K562 (cell line): ENCODE measurements around the gene MASP1. TPM values are rescaled to one million over a fixed set of nuclear protein-coding genes. Genes with fewer than 3 reads are reported as not detected.

Source experiments
- ATAC-seq: fragments of 200-7000 bp; cut with Tn5 transposase; 3 replicates; pipeline ENCODE4 v1.9.1; 2020; ENCODE audit warnings: moderate library complexity
- BruUV-seq: library from RNA; stranded (reverse); fragments of 400-500 nt; replicated peaks from 2 replicates; lab custom pipeline; 2021; lab: Mats Ljungman, UMichigan
- CTCF ChIA-PET: fragments of 300-600 bp; formaldehyde crosslinking; extraction: SDS; loops from one replicate; lab custom pipeline; 2021; ENCODE audit warnings: low intra/inter-chr PET ratio; lab: Yijun Ruan, JAX
- POLR2A ChIA-PET: fragments of 300-600, 350-650 bp; sonication (Branson Sonifier 250); formaldehyde crosslinking; extraction: SDS; loops from one replicate; lab custom pipeline; 2021; ENCODE audit warnings: antibody characterized with exemption, inconsistent platforms; lab: Yijun Ruan, JAX
- DNase-seq, 4 experiments: peaks; one replicate each; pipeline versions ENCODE4 v3.0.0 to v3.0.0-alpha.2; 2011 to 2018; ENCODE audit warnings: low spot score in 3 of 4, mixed read lengths in 3 of 4; ENCODE audit errors: extremely low read depth in 1 of 4
- FAIRE-seq: peaks from 2 replicates; lab custom pipeline; 2011; peaks lifted over from hg19 to GRCh38; lab: Jason Lieb, UNC
- H2AFZ ChIP-seq: 2 replicates; pipeline ENCODE4 v1.6.0; 2011; ENCODE audit warnings: low read depth, low read length, control low read depth, inconsistent platforms
- H3K27ac ChIP-seq: fragments of 200-600 bp; 3 replicates; pipeline ENCODE4 v1.8.0; 2011; ENCODE audit warnings: low read depth, mild to moderate bottlenecking, control low read depth, inconsistent platforms, low read length, moderate library complexity, mixed read lengths; ENCODE audit errors: extremely low read depth
- H3K27me3 ChIP-seq, 2 experiments: fragments of 300-600 bp in 1 of 2; 2 replicates in 1 of 2; 3 replicates in 1 of 2; pipeline versions ENCODE4 v1.6.0 to v1.8.0; 2011; ENCODE audit warnings: inconsistent platforms in 2 of 2, low read length in 2 of 2, mild to moderate bottlenecking in 1 of 2, mixed read lengths in 1 of 2, moderate library complexity in 1 of 2; ENCODE audit not compliant: control insufficient read depth in 2 of 2, insufficient read depth in 2 of 2
- H3K36me3 ChIP-seq: fragments of 300-600 bp; 3 replicates; pipeline ENCODE4 v1.8.0; 2011; ENCODE audit warnings: mild to moderate bottlenecking, low read length, inconsistent platforms; ENCODE audit not compliant: control insufficient read depth, insufficient read depth
- H3K4me1 ChIP-seq, 2 experiments: fragments of 200-600 bp in 1 of 2; replicated peaks in 1 of 2; 2 replicates in 1 of 2; 3 replicates in 1 of 2; pipeline versions ENCODE4 v1.5.1 to v1.8.0; 2011; ENCODE audit warnings: inconsistent platforms in 2 of 2, low read length in 2 of 2, mild to moderate bottlenecking in 1 of 2, mixed read lengths in 1 of 2, moderate library complexity in 1 of 2; ENCODE audit not compliant: control insufficient read depth in 2 of 2, insufficient read depth in 2 of 2
- H3K4me2 ChIP-seq: 2 replicates; pipeline ENCODE4 v1.6.1; 2011; ENCODE audit warnings: low read length, control low read depth, inconsistent platforms, mixed read lengths; ENCODE audit not compliant: insufficient read depth
- H3K4me3 ChIP-seq: fragments of 200-600 bp; sonication (generic), shearing (Covaris generic); 2 replicates; pipeline ENCODE4 v1.5.1; 2016; ENCODE audit warnings: control low read depth, inconsistent platforms
- H3K79me2 ChIP-seq: fragments of 200-600 bp; 3 replicates; pipeline ENCODE4 v1.8.0; 2011; ENCODE audit warnings: low read length, inconsistent platforms; ENCODE audit not compliant: control insufficient read depth, insufficient read depth
- H3K9ac ChIP-seq, 2 experiments: 2 replicates each; pipeline versions ENCODE4 v1.6.0 to v1.6.1; 2011; ENCODE audit warnings: low read depth in 2 of 2, low read length in 2 of 2, control low read depth in 1 of 2, inconsistent platforms in 1 of 2, mild to moderate bottlenecking in 1 of 2, mixed read lengths in 1 of 2; ENCODE audit not compliant: insufficient read depth in 1 of 2
- H3K9me1 ChIP-seq: one replicate; pipeline ENCODE4 v1.6.0; 2011; ENCODE audit warnings: inconsistent platforms, mild to moderate bottlenecking, low read length, moderate library complexity; ENCODE audit not compliant: control insufficient read depth, insufficient read depth
- H3K9me3 ChIP-seq: replicated peaks from 2 replicates; pipeline ENCODE4 v1.5.1; 2011; ENCODE audit warnings: low read depth, low read length, inconsistent platforms; ENCODE audit not compliant: control insufficient read depth, insufficient read depth
- H4K20me1 ChIP-seq: replicated peaks from 2 replicates; pipeline ENCODE4 v1.6.1; 2011; ENCODE audit warnings: low read length, inconsistent platforms, mixed read lengths; ENCODE audit not compliant: control insufficient read depth, insufficient read depth
- ATF1 ChIP-seq, 2 experiments: fragments of 450-650 bp in 1 of 2; IDR thresholded peaks; 2 replicates each; pipeline ENCODE4 v1.6.1; 2016; ENCODE audit warnings: missing compliant biosample characterization in 1 of 2, missing genetic modification characterization in 1 of 2
- ATF7 ChIP-seq: fragments of 450-650 bp; IDR thresholded peaks from 2 replicates; pipeline ENCODE4 v1.7.1; 2014; ENCODE audit warnings: mild to moderate bottlenecking, moderate library complexity
- GATAD2B ChIP-seq: fragments of 450-650 bp; IDR thresholded peaks from 2 replicates; pipeline ENCODE4 v1.6.1; 2017; ENCODE audit warnings: mild to moderate bottlenecking, borderline replicate concordance
- ILF3 ChIP-seq: fragments of 450-650 bp; IDR thresholded peaks from 2 replicates; pipeline ENCODE4 v1.6.1; 2018; ENCODE audit warnings: antibody characterized with exemption, mild to moderate bottlenecking, moderate library complexity, borderline replicate concordance
- KAT2B ChIP-seq: IDR thresholded peaks from one replicate; pipeline ENCODE4 v1.6.1; 2012; ENCODE audit warnings: low read depth, mild to moderate bottlenecking, control low read depth, inconsistent platforms, low read length, moderate library complexity
- KAT7 ChIP-seq: sonication (generic); formaldehyde crosslinking; IDR thresholded peaks from 2 replicates; pipeline ENCODE4 v1.8.0; 2022; ENCODE audit warnings: missing genetic modification reagents, mild to moderate bottlenecking, borderline replicate concordance
- KDM1A ChIP-seq, 2 experiments: fragments of 450-650 bp; IDR thresholded peaks; 2 replicates each; pipeline ENCODE4 v1.6.1; 2016; ENCODE audit warnings: mild to moderate bottlenecking in 2 of 2
- MCM5 ChIP-seq: fragments of 450-650 bp; IDR thresholded peaks from 2 replicates; pipeline ENCODE4 v1.6.1; 2016; ENCODE audit warnings: low read depth
- SMAD1 ChIP-seq: fragments of 150-350 bp; IDR thresholded peaks from 2 replicates; pipeline ENCODE4 v1.6.1; 2014; ENCODE audit warnings: low read length, low read depth; ENCODE audit not compliant: partially characterized antibody
- TBL1XR1 ChIP-seq, 2 experiments: IDR thresholded peaks; 2 replicates each; pipeline ENCODE4 v1.6.1; 2012; ENCODE audit warnings: improper control_type of control experiment in 2 of 2, low read length in 2 of 2, mild to moderate bottlenecking in 1 of 2
- TEAD1 ChIP-seq, 2 experiments: fragments of 450-650 bp in 1 of 2; sonication (generic) in 1 of 2; formaldehyde crosslinking; IDR thresholded peaks; 2 replicates each; pipeline versions ENCODE4 v1.4.0 to v1.8.0; 2020 to 2022; ENCODE audit warnings: mild to moderate bottlenecking in 2 of 2, missing genetic modification reagents in 1 of 2
- TFAP4 ChIP-seq: sonication (generic); formaldehyde crosslinking; IDR thresholded peaks from 2 replicates; pipeline ENCODE4 v1.8.0; 2022; ENCODE audit warnings: missing genetic modification reagents, mild to moderate bottlenecking, moderate library complexity, borderline replicate concordance
- THAP12 ChIP-seq: fragments of 250-450 bp; sonication (Bioruptor Pico); IDR thresholded peaks from 2 replicates; pipeline ENCODE4 v1.9.0; 2021; ENCODE audit warnings: mild to moderate bottlenecking, inconsistent platforms
- ZNF274 ChIP-seq: IDR thresholded peaks from 2 replicates; pipeline ENCODE4 v1.6.1; 2011; ENCODE audit warnings: low read depth, mild to moderate bottlenecking, low read length, moderate library complexity, borderline replicate concordance
- ZNF77 ChIP-seq: fragments of 250-450 bp; sonication (Bioruptor Pico); IDR thresholded peaks from 2 replicates; pipeline ENCODE4 v1.5.0; 2020
- WGBS: fragments of 100-300 bp; shearing (Covaris generic); methylation state at CpG from one replicate; pipeline ENCODE4 v1.1.6; 2016; ENCODE audit warnings: low coverage, mixed read lengths; ENCODE audit not compliant: insufficient coverage; ENCODE audit errors: missing lambda C conversion rate; 5-methylcytosine and 5-hydroxymethylcytosine counted together
- in situ Hi-C: fragments of 300-500 bp; cut with MboI; formaldehyde crosslinking; loops from 4 replicates; pipeline ENCODE4 v1.15.0; 2018; ENCODE audit warnings: inconsistent platforms, mixed read lengths
- intact Hi-C: fragments of 100-400 bp; cut with micrococcal nuclease; formaldehyde crosslinking; loops from 2 replicates; pipeline ENCODE4 v1.14.2; 2022
- polyA plus RNA-seq, 8 experiments: library from polyadenylated mRNA; depleted of rRNA in 4 of 8; stranded (reverse) in 5 of 8; unstranded in 3 of 8; fragments of >200 nt; fragmentation: Nextera tagmentation in 2 of 8; fragmentation: Illumina TruSeq in 1 of 8; extraction: Ambion mirVana in 2 of 8; extraction: Trizol in 1 of 8; gene quantifications; 2 replicates each; pipeline versions ENCODE4 v1.2.1 to v1.2.3, GENCODE V29; 2011 to 2014; ENCODE audit warnings: inconsistent platforms in 1 of 8, missing spikeins in 1 of 8
- total RNA-seq, 7 experiments: library from RNA; depleted of rRNA in 6 of 7; stranded (reverse); fragments of >200 nt in 6 of 7; fragmentation: Illumina TruSeq in 2 of 7; extraction: Trizol in 2 of 7; gene quantifications; 2 replicates each; pipeline versions ENCODE4 v1.2.1 to v1.2.3, GENCODE V29; 2011 to 2021; ENCODE audit warnings: low replicate concordance in 1 of 7
- TF ChIP-seq, protein P1 (sequence below): fragments of 250-450 bp; sonication (Bioruptor Pico); IDR thresholded peaks from 2 replicates; pipeline ENCODE4 v1.5.0; 2021
- TF ChIP-seq, protein P2 (sequence below): fragments of 450-650 bp; IDR thresholded peaks from 2 replicates; pipeline ENCODE4 v1.6.1; 2016; ENCODE audit warnings: missing biosample characterization, missing genetic modification characterization

MASP1 gene
- total and polyA plus RNA-seq, 9 of the 15 experiments (the other 6 are each of a cell fraction or from before 2014, with no cell fraction given): 0.03 to 0.24 (median 0.20) TPM; not detected in 3

DNA sequence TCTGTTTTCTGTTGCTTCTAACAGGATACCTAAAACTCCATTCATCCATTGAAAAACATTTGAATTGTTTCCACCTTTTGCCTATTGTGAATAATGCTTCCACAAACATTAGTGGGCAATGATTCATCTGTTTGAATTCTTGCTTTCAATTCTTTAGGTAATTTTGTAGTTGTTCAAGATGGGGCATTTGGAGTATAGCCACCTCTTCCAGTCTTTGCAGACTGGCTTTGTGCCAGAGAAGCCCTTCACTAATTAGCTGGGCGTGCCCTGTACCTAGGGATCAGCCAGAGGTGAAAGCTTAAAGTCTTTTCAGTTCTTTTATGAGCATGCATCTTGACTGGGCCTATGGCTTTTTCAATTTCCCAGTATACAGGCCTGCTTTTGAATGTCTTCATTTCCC lies 83.4 kb downstream of the MASP1 start:
- CTCF ChIA-PET: no interaction called here
- peaks cover 18 to 38% of the 10 kb centered on the region in 2 experiments for H3K27me3 ChIP-seq
- no peak overlapping the region for H3K4me3 ChIP-seq
- peaks cover 0 to 7% of the 10 kb centered on the region in 2 experiments; a peak in 2 of 5 replicates for H3K4me1 ChIP-seq
- BruUV-seq: no TSS peak
- no peaks in the 10 kb centered on the region for H3K36me3 ChIP-seq
- FAIRE-seq: no peak
- H3K27ac ChIP-seq: no peak overlapping the region
- intact Hi-C loops (no loop called here), in situ Hi-C loops (no loop called here)
- no peak for DNase-seq
- H3K9me3 ChIP-seq: no peaks in the 10 kb centered on the region; the same call in 1 of the 2 replicates
- no peak overlapping the region for H2AFZ ChIP-seq
- no peak for ATAC-seq
- WGBS: 0% methylated on average over 1 of the region's 1 CpG
- POLR2A ChIA-PET: no interaction called here
- no peak overlapping the region for H3K4me2 ChIP-seq
- H4K20me1 ChIP-seq: no peaks in the 10 kb centered on the region
- H3K79me2 ChIP-seq: no peaks in the 10 kb centered on the region
- no peak for TF ChIP-seq KAT2B
- no peak for TF ChIP-seq GATAD2B
- TF ChIP-seq TBL1XR1 (IDR thresholded peaks at IDR 0.05; ENCODE audit: low read length in 2 of 2): no peak
- TF ChIP-seq ZNF274: no peak
- TF ChIP-seq MCM5: no peak
- TF ChIP-seq ILF3: no peak
- TF ChIP-seq ZNF77: no peak
- no peak for TF ChIP-seq ATF1 (CRISPR knock-in tag; IDR thresholded peaks at IDR 0.05)
- TF ChIP-seq ATF1 (tag; IDR thresholded peaks at IDR 0.05): no peak
- no peak for TF ChIP-seq SMAD1
- TF ChIP-seq TFAP4 (CRISPR knock-in tag): no peak
- no peak for TF ChIP-seq ATF7
- no peak for TF ChIP-seq KDM1A (IDR thresholded peaks at IDR 0.05)
- no peak for TF ChIP-seq KAT7
- no peak for TF ChIP-seq THAP12 (CRISPR knock-in tag)
- TF ChIP-seq TEAD1 (CRISPR knock-in tag; IDR thresholded peaks at IDR 0.05): no peak
- TF ChIP-seq, protein P1, sequence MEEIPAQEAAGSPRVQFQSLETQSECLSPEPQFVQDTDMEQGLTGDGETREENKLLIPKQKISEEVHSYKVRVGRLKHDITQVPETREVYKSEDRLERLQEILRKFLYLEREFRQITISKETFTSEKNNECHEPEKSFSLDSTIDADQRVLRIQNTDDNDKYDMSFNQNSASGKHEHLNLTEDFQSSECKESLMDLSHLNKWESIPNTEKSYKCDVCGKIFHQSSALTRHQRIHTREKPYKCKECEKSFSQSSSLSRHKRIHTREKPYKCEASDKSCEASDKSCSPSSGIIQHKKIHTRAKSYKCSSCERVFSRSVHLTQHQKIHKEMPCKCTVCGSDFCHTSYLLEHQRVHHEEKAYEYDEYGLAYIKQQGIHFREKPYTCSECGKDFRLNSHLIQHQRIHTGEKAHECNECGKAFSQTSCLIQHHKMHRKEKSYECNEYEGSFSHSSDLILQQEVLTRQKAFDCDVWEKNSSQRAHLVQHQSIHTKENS: no peak
- TF ChIP-seq, protein P2, sequence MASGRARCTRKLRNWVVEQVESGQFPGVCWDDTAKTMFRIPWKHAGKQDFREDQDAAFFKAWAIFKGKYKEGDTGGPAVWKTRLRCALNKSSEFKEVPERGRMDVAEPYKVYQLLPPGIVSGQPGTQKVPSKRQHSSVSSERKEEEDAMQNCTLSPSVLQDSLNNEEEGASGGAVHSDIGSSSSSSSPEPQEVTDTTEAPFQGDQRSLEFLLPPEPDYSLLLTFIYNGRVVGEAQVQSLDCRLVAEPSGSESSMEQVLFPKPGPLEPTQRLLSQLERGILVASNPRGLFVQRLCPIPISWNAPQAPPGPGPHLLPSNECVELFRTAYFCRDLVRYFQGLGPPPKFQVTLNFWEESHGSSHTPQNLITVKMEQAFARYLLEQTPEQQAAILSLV (tag): no peak
- H3K9me1 ChIP-seq: no peaks in the 10 kb centered on the region
- no peak overlapping the region for H3K9ac ChIP-seq
